GM12878 (cell line): ENCODE results near the gene FGFR2. TPM values are rescaled to one million over a fixed set of nuclear protein-coding genes. Genes with fewer than 3 reads are reported as not detected.

Experiments
- ATAC-seq: fragments of 200-7000 bp; cut with Tn5 transposase; 3 replicates; pipeline ENCODE4 v1.9.1; 2020; ENCODE audit warnings: mild to moderate bottlenecking, moderate library complexity
- BruUV-seq: library from RNA; stranded (reverse); fragments of 400-500 nt; replicated peaks from 2 replicates; lab custom pipeline; 2021; lab: Mats Ljungman, UMichigan
- CTCF ChIA-PET: fragments of 300-600 bp; sonication (Branson Sonifier 250); formaldehyde crosslinking; extraction: SDS; loops from one replicate; lab custom pipeline; 2021; ENCODE audit warnings: inconsistent platforms; lab: Yijun Ruan, JAX
- POLR2A ChIA-PET: fragments of 350-600 bp; formaldehyde crosslinking; extraction: SDS; loops from one replicate; lab custom pipeline; 2021; ENCODE audit warnings: inconsistent platforms; lab: Charles Lee
- RAD21 ChIA-PET: fragments of 300-600 bp; sonication (Branson Sonifier 250); formaldehyde crosslinking; loops from one replicate; lab custom pipeline; 2023; ENCODE audit warnings: antibody characterized with exemption; ENCODE audit not compliant: unreplicated experiment; lab: Charles Lee
- SMC1A ChIA-PET: fragments of 300-600 bp; sonication (Branson Sonifier 250); formaldehyde crosslinking; loops from one replicate; lab custom pipeline; 2023; ENCODE audit not compliant: unreplicated experiment, uncharacterized antibody; lab: Charles Lee
- DNase-seq: peaks from one replicate; pipeline ENCODE4 v3.0.0-alpha.2; 2011; ENCODE audit warnings: low read depth, low spot score
- FAIRE-seq: peaks from 3 replicates; lab custom pipeline; 2011; peaks lifted over from hg19 to GRCh38; lab: Jason Lieb, UNC
- H2AFZ ChIP-seq: 2 replicates; pipeline ENCODE4 v1.6.0; 2011; ENCODE audit warnings: low read depth, low read length, control low read depth; ENCODE audit not compliant: control insufficient read depth
- H3K27ac ChIP-seq: 2 replicates; pipeline ENCODE4 v1.5.1; 2011; ENCODE audit warnings: control low read depth; ENCODE audit not compliant: control insufficient read depth, insufficient read depth
- H3K27me3 ChIP-seq, 2 experiments: replicated peaks in 1 of 2; 2 replicates each; pipeline versions ENCODE4 v1.6.0 to v1.6.1; 2011; ENCODE audit warnings: low read length in 1 of 2; ENCODE audit not compliant: control insufficient read depth in 2 of 2, insufficient read depth in 2 of 2
- H3K36me3 ChIP-seq, 2 experiments: 2 replicates each; pipeline ENCODE4 v1.5.1; 2011; ENCODE audit warnings: low read length in 1 of 2; ENCODE audit not compliant: control insufficient read depth in 2 of 2, insufficient read depth in 2 of 2
- H3K4me1 ChIP-seq: 2 replicates; pipeline ENCODE4 v1.6.1; 2011; ENCODE audit warnings: mild to moderate bottlenecking, low read length, moderate library complexity, mixed read lengths; ENCODE audit not compliant: control insufficient read depth, insufficient read depth
- H3K4me2 ChIP-seq: 2 replicates; pipeline ENCODE4 v1.6.0; 2011; ENCODE audit warnings: control low read depth; ENCODE audit not compliant: control insufficient read depth, insufficient read depth
- H3K4me3 ChIP-seq: fragments of 200-600 bp; sonication (generic); 2 replicates; pipeline ENCODE4 v1.5.1; 2016
- H3K79me2 ChIP-seq: 2 replicates; pipeline ENCODE4 v1.6.0; 2011; ENCODE audit warnings: low read length; ENCODE audit not compliant: control insufficient read depth, insufficient read depth
- H3K9ac ChIP-seq: 2 replicates; pipeline ENCODE4 v1.8.0; 2011; ENCODE audit warnings: low read length, control low read depth, mixed read lengths; ENCODE audit not compliant: control insufficient read depth, insufficient read depth
- H3K9me3 ChIP-seq: replicated peaks from 3 replicates; pipeline ENCODE4 v1.5.1; 2011; ENCODE audit warnings: mild to moderate bottlenecking, low read length; ENCODE audit not compliant: control insufficient read depth, insufficient read depth
- H4K20me1 ChIP-seq: 2 replicates; pipeline ENCODE4 v1.6.0; 2011; ENCODE audit not compliant: control insufficient read depth, insufficient read depth
- BRCA1 ChIP-seq: IDR thresholded peaks from 2 replicates; pipeline ENCODE4 v1.6.1; 2011; ENCODE audit warnings: low read depth, low read length, improper control_type of control experiment
- GABPA ChIP-seq: IDR thresholded peaks from 2 replicates; pipeline ENCODE4 v1.6.1; 2014; ENCODE audit warnings: antibody characterized with exemption, low read depth, mild to moderate bottlenecking, inconsistent platforms
- MEF2A ChIP-seq: IDR thresholded peaks from 2 replicates; pipeline ENCODE4 v1.6.1; 2011; ENCODE audit warnings: low read depth, mild to moderate bottlenecking, low read length, moderate library complexity; ENCODE audit not compliant: insufficient read depth
- RUNX3 ChIP-seq: IDR thresholded peaks from 2 replicates; pipeline ENCODE4 v1.6.1; 2012; ENCODE audit warnings: low read length, inconsistent platforms
- SMAD1 ChIP-seq: fragments of 450-650 bp; IDR thresholded peaks from 2 replicates; pipeline ENCODE4 v1.6.1; 2018; ENCODE audit warnings: mild to moderate bottlenecking, low read depth; ENCODE audit not compliant: partially characterized antibody
- SREBF2 ChIP-seq: IDR thresholded peaks from 2 replicates; pipeline ENCODE4 v1.6.1; 2012; ENCODE audit warnings: mild to moderate bottlenecking, low read length
- SRF ChIP-seq, 2 experiments: IDR thresholded peaks; 2 replicates each; pipeline ENCODE4 v1.6.1; 2011; ENCODE audit warnings: low read depth in 2 of 2, low read length in 2 of 2, mild to moderate bottlenecking in 1 of 2, moderate library complexity in 1 of 2
- WRNIP1 ChIP-seq: IDR thresholded peaks from 2 replicates; pipeline ENCODE4 v1.6.1; 2011; ENCODE audit warnings: low read depth, low read length, improper control_type of control experiment, borderline replicate concordance
- WGBS: methylation state at CpG from one replicate; pipeline ENCODE4 v1.1.6; 2016; ENCODE audit warnings: low lambda C conversion rate; ENCODE audit not compliant: insufficient replicate concordance, insufficient coverage; ENCODE audit errors: missing lambda C conversion rate; 5-methylcytosine and 5-hydroxymethylcytosine counted together
- in situ Hi-C: fragments of 300-500 bp; cut with MboI; formaldehyde crosslinking; loops from 9 replicates; pipeline ENCODE4 v1.14.3; 2018; ENCODE audit warnings: mixed read lengths
- intact Hi-C: fragments of 100-400 bp; cut with micrococcal nuclease; formaldehyde crosslinking; loops from one replicate; pipeline ENCODE4 v1.14.2; 2022; ENCODE audit not compliant: unreplicated experiment
- polyA plus RNA-seq, 11 experiments: library from polyadenylated mRNA; depleted of rRNA in 4 of 11; unstranded in 6 of 11; stranded (reverse) in 5 of 11; fragments of >200 nt; fragmentation: Nextera tagmentation in 4 of 11; fragmentation: Illumina TruSeq in 1 of 11; extraction: Ambion mirVana in 4 of 11; extraction: Trizol in 1 of 11; gene quantifications; 1 replicate in 1 of 11; 2 replicates in 10 of 11; pipeline versions ENCODE4 v1.2.1 to v1.2.3, GENCODE V29; 2011 to 2016; ENCODE audit warnings: inconsistent platforms in 2 of 11, missing spikeins in 2 of 11, low read depth in 1 of 11
- total RNA-seq, 4 experiments: library from RNA; depleted of rRNA in 3 of 4; stranded (reverse); fragments of >200 nt in 3 of 4; fragmentation: Illumina TruSeq in 1 of 4; extraction: Trizol in 1 of 4; gene quantifications; 2 replicates each; pipeline versions ENCODE4 v1.2.1 to v1.2.3, GENCODE V29; 2013 to 2021
- TF ChIP-seq, protein P1 (sequence below): IDR thresholded peaks from 2 replicates; pipeline ENCODE4 v1.6.1; 2011; ENCODE audit warnings: low read depth, low read length, improper control_type of control experiment, borderline replicate concordance
- TF ChIP-seq, protein P2 (sequence below): fragments of 450-650 bp; IDR thresholded peaks from 2 replicates; pipeline ENCODE4 v1.6.1; 2016; ENCODE audit warnings: mild to moderate bottlenecking
- TF ChIP-seq, protein P3 (sequence below): IDR thresholded peaks from 2 replicates; pipeline ENCODE4 v1.6.1; 2012; ENCODE audit warnings: mild to moderate bottlenecking, low read depth, low read length

FGFR2 gene
- total and polyA plus RNA-seq, 10 of the 15 experiments (the other 5 are each of a cell fraction or from before 2014, with no cell fraction given): 0.04 to 0.15 TPM; not detected in 8

DNA sequence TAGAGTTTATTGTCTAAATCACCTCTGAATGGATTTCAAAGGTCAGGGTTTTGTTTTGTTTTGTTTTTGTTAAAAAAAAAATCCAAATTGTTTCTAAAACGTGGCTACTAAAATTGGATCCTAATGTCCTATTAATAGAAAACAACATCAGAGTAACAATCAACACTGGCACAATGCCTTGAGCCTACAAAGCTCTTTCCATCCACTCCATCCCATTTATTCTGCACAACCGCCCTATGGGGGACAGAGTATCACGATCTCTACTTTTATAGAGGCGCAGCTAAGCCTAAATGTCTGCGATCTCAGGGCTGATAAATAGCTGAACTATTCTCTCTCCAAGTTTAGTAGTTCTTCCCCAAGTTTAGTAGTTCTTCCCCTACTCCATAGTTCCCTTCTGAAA is 78.8 kb downstream of the FGFR2 start:
- SMC1A ChIA-PET: no interaction called here
- 6% methylated on average over 5 of the region's 5 CpGs for WGBS

More for the DNA sequence above, 78.8 kb downstream of the FGFR2 start:
- ATAC-seq (no peak), FAIRE-seq (no peak)
- intact Hi-C loops (no loop called here), in situ Hi-C loops (no loop called here)
- Histone ChIP-seq H3K36me3 (no peaks in the 10 kb centered on the region), H4K20me1 (no peaks in the 10 kb centered on the region), H3K79me2 (no peaks in the 10 kb centered on the region)
- TF ChIP-seq SMAD1 (no peak), GABPA (no peak), BRCA1 (no peak), WRNIP1 (no peak), SREBF2 (no peak), MEF2A (no peak), RUNX3 (no peak), SRF (IDR thresholded peaks at IDR 0.05; ENCODE audit: low read depth in 2 of 2, low read length in 2 of 2) (no peak)
- TF ChIP-seq, protein P1, sequence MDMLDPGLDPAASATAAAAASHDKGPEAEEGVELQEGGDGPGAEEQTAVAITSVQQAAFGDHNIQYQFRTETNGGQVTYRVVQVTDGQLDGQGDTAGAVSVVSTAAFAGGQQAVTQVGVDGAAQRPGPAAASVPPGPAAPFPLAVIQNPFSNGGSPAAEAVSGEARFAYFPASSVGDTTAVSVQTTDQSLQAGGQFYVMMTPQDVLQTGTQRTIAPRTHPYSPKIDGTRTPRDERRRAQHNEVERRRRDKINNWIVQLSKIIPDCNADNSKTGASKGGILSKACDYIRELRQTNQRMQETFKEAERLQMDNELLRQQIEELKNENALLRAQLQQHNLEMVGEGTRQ: no peak
- TF ChIP-seq, protein P2, sequence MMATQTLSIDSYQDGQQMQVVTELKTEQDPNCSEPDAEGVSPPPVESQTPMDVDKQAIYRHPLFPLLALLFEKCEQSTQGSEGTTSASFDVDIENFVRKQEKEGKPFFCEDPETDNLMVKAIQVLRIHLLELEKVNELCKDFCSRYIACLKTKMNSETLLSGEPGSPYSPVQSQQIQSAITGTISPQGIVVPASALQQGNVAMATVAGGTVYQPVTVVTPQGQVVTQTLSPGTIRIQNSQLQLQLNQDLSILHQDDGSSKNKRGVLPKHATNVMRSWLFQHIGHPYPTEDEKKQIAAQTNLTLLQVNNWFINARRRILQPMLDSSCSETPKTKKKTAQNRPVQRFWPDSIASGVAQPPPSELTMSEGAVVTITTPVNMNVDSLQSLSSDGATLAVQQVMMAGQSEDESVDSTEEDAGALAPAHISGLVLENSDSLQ: no peak
- TF ChIP-seq, protein P3, sequence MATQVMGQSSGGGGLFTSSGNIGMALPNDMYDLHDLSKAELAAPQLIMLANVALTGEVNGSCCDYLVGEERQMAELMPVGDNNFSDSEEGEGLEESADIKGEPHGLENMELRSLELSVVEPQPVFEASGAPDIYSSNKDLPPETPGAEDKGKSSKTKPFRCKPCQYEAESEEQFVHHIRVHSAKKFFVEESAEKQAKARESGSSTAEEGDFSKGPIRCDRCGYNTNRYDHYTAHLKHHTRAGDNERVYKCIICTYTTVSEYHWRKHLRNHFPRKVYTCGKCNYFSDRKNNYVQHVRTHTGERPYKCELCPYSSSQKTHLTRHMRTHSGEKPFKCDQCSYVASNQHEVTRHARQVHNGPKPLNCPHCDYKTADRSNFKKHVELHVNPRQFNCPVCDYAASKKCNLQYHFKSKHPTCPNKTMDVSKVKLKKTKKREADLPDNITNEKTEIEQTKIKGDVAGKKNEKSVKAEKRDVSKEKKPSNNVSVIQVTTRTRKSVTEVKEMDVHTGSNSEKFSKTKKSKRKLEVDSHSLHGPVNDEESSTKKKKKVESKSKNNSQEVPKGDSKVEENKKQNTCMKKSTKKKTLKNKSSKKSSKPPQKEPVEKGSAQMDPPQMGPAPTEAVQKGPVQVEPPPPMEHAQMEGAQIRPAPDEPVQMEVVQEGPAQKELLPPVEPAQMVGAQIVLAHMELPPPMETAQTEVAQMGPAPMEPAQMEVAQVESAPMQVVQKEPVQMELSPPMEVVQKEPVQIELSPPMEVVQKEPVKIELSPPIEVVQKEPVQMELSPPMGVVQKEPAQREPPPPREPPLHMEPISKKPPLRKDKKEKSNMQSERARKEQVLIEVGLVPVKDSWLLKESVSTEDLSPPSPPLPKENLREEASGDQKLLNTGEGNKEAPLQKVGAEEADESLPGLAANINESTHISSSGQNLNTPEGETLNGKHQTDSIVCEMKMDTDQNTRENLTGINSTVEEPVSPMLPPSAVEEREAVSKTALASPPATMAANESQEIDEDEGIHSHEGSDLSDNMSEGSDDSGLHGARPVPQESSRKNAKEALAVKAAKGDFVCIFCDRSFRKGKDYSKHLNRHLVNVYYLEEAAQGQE: no peak
- TF ChIP-seq, all 136 proteins: peak for 0
- ChIA-PET RAD21 (no interaction called here), CTCF (no interaction called here), POLR2A (no interaction called here)
- no peak overlapping the region for H3K4me2 ChIP-seq
- no peaks in the 10 kb centered on the region; a peak in 1 of 4 replicates for H3K27me3 ChIP-seq
- BruUV-seq: no TSS peak
- no peak overlapping the region for H3K4me3 ChIP-seq
- DNase-seq: no peak
- no peaks in the 10 kb centered on the region for H3K4me1 ChIP-seq
- no peaks in the 10 kb centered on the region for H3K9me3 ChIP-seq
- H3K9ac ChIP-seq: no peak overlapping the region
- H3K27ac ChIP-seq: no peak overlapping the region
- no peak overlapping the region for H2AFZ ChIP-seq
